Middle frontal gyrus (tissue), 1 donor: ENCODE measurements around the gene CLEC1B.
"Not testable (repeated sequence)": the region's sequence is repeated elsewhere in the genome, so short reads cannot be mapped to it uniquely, and the experiment has no call there.

Experiments used
- DNase-seq: peaks from one replicate; pipeline ENCODE4 v3.0.0-alpha.2; 2015; ENCODE audit warnings: low spot score; ENCODE audit errors: extremely low spot score

Gene CLEC1B

DNA sequence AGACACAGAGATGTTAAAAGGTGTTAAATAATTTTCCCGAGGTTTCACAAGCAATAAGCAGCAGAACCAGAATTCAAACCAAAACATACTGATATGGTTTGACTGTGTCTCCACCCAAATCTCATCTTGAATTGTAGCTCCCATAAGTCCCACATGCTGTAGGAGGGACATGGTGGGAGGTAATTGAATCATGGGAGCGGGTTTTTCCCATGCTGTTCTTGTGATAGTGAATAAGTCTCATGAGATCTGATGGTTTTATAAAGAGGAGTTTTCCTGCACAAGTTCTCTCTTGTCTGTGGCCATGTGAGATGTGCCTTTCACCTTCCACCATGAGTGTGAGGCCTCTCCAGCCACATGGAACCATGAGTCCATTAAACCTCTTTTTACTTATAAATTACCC is 24.2 kb downstream of the CLEC1B start:
- DNase-seq, result not testable (repeated sequence)

DNA sequence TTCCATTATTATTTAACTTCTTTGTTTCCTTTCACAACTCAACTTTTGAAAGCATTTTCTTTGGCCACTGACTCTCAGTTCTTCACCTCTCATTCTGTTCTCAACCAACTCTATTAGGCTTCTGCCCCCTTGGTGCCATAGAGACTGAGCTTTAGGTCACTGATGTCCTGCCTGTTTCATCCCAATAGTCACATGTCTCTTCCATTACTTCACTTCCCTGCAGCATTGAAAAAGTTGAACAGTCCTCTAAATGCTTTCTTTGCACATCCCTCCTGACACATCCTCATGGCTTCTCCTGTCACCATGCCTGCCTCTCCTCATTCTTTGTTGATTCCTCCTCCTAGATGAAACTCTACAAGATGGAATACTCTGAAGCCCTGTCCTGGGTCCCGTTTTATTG is 25.0 kb downstream of the CLEC1B start:
- no peak for DNase-seq

DNA sequence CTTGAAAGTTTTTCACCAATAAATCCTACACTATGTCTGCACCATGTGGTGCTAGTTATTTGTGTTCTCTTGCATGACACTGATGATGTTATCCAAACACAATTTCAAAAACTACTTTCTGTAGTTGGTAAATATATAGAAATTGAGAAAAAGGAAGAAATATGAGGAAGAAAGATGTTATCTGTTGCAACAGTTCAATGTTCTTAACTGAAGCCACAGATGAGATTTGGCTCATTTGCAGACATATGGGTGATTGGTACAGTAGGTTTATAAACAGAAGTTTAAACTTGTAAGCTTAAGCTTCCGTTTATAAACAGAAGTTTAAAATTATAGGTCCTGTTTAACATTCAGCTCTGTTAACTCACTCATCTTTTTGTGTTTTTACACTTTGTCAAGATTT is 27.7 kb downstream of the CLEC1B start, which contains the start of gene CLEC12A:
TSS of gene CLEC12A (plus strand) at position 229 of the 400 bp plus-strand sequence. CDS start 188 bp downstream, outside the sequence.
- no peak for DNase-seq

DNA sequence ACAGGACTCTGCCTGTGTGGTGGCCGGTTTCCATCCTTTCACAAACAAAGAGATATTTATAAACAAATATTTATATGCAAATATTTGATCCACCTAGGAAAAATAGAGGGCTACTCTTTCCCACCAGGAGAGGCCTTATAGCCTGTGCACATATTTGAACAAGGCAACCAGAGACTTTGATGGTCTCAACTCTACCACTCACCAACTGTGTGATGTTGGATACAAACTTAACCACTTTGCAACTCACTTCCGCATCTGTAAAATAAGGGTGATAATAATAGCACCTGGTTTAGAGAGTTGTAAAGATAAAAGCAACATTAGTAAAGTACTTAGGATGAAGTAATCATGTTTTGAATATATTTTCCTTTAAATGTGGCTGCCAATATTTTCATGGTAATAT is 29.2 kb downstream of the CLEC1B start:
- DNase-seq, result no peak

DNA sequence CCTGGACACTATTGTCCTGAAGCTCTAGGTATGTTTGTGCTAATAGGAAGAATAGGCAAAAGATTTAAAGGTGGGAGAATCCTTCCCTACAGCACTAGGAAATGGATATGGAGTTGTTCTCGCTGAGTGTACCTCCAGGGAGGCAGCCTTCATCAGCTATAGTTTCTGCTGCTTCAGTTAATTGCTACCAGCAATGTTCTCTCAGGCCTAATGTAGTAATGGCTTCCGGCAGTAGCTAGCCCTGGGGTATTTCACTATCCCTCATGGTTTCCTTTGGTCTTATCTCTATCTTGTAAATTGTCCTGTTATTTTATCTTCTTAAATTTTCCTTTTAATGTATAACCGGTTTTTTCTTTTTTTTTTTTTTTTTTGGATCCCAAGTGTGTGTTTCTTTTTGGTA is 37.0 kb downstream of the CLEC1B start:
- no peak for DNase-seq

DNA sequence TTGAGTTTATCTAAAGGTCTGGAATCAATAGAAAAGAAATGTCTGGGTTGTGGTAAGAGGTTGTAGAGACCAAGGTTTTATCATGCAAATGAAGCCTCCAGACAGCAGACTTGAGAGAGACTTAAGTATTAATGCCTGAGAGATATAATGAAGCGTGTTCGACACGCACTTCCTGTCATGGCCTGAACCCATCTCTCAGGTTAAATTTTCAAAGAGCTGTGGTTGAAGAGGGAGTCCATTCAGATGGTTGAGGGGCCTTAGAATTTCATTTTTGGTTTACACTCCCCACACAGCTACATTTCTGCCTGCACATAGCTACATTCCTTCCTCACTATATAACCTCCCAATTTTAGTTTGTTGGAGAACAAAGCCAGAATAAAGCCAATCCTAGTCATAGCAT is 37.8 kb downstream of the CLEC1B start:
- DNase-seq, result no peak

DNA sequence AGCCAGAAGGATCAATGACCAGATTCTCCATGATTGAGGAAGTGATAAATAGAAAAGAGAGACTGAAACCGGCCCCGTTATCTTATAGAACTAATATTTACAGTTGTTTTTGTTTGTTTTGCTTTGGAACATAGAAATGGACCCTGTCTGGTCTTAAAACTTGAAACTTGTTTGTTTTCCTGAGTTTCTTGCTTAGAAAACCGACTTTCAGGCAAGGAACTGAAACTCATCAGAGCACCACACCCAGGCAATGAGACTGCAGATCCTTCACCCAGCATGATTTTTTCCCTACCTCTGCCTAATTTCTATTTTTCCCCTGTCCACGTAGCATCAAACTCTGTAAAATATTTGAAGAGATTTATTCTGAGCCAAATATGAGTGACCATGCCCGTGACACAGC is 38.3 kb downstream of the CLEC1B start:
- no peak for DNase-seq

DNA sequence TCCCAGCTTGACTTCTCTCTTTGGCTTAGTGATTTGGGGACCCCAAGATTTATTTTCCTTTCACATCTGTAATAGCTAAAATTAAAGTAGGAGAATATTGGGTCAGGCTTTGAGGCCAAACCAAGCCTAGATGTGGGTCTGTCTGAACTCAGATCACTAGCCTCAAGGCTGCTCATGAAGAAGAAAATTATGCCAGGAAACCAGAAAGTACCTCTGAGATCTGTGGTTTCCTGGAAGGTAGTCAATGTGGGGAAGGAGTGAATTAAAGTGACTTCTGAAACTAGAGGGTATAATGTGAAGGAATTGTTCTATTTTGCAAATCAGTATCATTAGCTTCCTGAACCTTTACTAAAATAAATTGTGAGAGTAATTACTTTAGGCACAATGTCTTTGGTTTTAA is 41.1 kb downstream of the CLEC1B start:
- no peak for DNase-seq

DNA sequence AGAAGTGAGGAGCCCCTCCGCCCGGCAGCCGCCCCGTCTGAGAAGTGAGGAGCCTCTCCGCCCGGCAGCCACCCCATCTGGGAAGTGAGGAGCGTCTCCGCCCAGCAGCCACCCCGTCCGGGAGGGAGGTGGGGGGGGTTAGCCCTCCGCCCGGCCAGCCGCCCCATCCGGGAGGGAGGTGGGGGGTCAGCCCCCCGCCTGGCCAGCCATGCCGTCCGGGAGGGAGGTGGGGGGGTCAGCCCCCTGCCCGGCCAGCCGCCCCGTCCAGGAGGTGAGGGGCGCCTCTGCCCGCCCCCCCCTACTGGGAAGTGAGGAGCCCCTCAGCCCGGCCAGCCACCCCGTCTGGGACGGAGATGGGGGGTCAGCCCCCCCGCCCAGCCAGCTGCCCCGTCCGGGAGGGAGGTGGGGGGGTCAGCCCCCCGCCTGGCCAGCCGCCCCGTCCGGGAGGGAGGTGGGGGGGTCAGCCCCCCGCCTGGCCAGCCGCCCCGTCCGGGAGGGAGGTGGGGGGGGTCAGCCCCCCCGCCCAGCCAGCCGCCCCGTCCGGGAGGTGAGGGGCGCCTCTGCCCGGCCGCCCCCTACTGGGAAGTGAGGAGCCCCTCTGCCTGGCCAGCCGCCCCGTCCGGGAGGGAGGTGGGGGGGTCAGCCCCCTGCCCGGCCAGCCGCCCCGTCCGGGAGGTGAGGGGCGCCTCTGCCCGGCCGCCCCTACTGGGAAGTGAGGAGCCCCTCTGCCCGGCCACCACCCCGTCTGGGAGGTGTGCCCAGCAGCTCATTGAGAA is 45.8 kb downstream of the CLEC1B start:
- not testable (repeated sequence) for DNase-seq

DNA sequence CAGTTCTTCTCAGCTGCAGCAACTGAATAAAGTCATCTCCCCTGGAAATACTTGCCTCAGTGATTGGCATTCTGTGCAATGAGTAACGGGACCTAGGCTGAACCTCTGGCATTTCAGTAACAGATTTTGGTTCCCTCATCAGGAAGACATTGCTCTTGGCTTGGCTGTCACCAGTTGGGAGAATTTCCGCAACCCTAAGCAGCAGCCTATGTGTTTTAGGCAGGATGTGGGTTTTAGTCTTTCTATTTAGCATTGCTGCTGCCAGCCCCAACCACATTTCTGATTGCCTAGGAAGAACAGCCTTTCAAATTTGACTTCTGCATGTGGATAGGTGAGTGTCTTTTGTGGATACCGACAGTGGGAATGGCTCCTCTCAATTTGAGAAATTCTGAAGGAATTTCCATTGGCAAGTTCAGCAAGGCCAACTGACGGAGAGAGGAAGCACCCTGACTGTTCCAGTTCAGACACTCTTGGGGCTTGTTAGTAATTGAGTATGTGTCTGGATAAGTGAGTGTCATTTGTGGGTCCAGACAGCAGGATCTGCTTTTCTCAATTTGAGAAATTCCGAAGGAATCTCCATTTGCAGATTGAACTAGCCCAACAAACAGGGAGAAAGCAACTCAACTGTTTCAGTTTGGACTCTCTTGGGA is 47.8 kb downstream of the CLEC1B start:
- DNase-seq, result no peak

DNA sequence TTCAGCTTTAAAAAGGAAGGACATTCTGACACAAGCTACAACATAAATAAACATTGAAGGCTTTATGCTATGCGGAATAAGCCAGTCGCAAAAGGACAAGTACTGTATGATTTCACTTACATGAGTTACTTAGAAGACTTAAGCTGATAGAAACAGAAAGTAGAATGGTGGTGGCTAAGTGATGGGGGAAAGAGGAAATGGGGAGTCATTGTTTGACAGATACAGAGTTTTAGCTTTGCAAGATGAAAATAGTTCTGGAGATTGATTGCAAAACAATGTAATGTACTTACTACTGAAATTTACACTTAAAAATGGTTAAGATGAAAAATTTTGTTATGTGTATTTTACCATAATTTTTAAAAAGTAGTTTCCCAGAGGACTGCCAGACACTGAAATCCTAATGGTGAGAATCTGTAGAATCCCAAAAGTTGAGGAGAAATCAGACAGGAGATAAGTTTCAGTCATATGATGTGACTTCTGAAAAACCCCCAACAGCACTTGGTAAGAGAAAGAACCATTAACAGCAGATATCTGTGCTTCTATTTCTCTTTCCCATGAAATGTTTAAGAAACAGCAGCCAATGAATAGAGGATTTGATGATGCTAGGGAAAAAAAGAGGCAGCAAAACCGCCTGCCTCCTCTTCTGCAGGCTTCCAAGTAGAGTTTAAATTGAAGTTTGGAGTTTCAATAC is 50.2 kb downstream of the CLEC1B start:
- DNase-seq, result no peak

DNA sequence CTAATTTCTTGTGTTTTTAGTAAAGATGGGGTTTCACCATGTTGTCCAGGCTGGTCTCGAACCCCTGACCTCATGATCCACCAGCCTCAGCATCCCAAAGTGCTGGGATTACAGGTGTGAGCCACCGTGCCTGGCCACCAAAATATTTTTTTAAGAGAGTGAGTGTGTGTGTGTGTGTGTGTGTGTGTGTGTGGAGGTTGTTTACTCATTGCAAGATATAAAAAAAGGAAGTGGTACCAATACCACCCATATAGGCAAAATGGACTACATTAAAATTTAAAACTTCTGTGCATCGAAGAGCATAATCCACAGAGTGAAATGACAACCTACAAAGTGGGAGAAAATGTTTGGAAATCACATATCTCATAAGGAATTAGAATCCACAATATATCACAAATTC is 51.2 kb downstream of the CLEC1B start:
- no peak for DNase-seq

DNA sequence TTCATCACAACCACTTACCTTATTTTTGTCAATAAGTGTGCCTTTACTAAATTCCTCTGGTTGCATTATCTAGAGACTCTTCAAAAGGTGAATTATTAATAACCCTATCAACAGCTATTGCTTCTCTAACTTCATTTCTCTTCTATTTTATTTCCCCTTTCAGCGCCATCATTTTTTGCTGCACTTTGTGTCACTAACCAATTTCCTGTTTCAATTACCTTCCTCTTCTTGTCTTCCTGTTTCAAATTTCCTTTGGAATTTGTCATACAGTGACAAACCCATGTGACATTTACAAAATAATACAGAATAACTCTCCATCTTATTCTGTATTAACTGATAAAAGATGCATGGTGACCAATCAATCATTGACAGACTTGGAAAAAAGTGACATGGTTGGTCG is 54.5 kb downstream of the CLEC1B start:
- no peak for DNase-seq

DNA sequence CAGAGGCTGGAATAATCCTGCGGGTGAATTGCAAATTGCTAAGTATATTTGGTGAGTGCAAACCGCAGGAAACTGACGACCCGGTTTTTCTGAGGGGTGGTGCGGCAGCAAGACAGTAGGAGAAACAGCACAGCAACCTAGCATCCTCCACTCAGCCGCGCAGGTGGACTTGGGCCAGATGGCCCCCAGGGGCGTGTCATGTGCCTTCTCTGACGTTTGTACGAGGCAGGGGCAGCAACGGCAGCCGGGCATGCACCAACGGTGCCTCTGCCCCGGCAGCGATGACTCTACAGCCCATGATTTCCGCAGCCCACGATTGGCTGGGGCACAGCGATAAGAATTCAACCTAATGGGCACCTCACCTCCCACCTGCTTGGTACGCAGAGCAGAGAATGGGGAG is 55.7 kb downstream of the CLEC1B start:
- DNase-seq, result no peak
